HUDEP-2 (cell line): ENCODE data around the gene ADAM15.

ENCODE experiments used
- DNase-seq, 76 experiments: peaks; one replicate each; lab custom pipeline; 2025; ENCODE audit not compliant: unreplicated experiment in 76 of 76; lab: John Stamatoyannopoulos, UW

ADAM15 gene

DNA sequence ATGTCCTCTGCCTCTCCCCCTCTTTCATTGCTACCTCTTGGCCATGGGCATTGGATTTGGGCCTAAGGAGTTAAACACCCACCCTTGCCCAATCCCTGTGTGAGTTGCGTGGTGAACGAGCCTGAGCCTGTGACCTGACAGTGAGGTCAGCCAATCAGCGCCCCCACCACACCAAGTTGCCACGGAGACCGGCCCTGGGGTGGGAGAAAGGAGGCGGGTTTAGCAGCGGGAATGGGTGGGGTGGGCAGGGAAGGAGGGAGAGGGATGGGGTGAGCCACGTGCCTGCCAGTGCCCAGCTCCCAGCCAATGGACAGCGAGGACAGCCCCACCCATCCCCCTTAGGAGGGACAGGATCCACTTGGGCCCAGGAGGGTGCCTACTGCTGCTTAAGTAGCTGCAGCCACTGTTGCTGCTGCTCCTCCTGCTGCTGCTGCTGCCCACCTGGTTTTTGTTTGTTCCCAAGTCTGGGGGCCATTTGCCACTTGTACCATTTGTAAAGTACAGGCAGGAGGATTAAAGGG lies 39.0 kb upstream of the ADAM15 start:
- DNase-seq: peak in 73 of 76 experiments; percentile 54 to 97 (median 92)

DNA sequence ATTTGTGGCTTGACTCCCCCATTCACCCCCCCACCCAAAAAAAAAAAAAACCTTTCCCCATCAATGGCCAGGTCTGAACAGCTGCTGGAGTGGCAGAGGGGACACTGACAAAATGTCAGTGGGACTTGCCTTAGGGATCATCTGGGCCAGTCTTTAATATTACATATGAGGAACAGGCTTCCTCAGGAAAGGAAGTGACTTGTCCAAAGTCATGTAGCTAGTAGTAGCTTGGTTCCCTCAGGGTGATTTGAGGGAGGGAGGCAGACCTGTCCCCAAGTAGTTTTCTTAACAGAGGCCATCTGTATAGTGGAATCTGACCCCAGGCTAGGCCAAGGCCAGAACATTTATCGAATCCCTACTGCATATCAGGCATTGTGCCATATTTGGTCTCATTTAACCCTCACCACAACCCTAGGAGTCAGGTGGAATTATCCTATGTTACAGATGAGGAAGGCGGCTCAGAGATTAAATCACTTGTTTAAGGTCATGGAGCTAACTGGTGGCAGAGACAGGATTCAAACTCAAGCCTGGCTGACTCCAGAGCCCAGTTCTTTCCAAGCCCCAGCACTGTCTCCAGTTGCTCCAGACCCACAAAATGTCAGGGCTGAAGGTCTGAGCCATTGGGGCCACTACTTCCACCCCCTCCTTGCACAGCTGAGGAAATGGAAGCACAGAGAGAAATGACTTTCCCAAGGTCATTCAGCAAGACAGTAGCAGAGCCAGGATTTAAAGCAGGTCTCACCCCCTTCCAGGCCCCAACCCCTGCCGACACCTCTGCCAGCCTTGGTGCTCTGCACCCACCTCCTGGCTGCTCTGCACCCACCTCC lies 38.1 kb upstream of the ADAM15 start:
- peak in 15 of 76 experiments; percentile 3 to 45 (median 29) for DNase-seq

DNA sequence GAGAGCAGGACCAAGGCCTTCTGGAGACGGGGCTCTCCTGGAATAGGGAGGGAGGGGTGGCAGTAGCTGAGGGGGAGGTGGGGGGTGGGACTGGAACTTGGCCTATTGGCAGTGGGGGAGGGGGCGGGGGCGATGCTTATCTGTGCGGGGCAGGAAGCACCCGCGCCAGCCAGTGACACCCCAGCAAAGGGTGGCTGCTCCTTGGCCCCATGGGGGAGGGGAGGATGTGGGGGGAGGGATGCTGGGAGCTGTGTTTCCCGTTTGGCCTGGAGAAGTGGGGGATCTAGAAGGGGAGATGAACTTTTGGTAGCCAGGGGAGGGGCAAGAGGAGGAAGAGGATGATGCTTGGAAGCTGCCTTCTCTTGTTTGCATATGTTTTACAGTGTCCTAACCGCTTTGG lies 37.5 kb upstream of the ADAM15 start:
- DNase-seq: peak in 53 of 76 experiments; percentile 12 to 82 (median 57)

DNA sequence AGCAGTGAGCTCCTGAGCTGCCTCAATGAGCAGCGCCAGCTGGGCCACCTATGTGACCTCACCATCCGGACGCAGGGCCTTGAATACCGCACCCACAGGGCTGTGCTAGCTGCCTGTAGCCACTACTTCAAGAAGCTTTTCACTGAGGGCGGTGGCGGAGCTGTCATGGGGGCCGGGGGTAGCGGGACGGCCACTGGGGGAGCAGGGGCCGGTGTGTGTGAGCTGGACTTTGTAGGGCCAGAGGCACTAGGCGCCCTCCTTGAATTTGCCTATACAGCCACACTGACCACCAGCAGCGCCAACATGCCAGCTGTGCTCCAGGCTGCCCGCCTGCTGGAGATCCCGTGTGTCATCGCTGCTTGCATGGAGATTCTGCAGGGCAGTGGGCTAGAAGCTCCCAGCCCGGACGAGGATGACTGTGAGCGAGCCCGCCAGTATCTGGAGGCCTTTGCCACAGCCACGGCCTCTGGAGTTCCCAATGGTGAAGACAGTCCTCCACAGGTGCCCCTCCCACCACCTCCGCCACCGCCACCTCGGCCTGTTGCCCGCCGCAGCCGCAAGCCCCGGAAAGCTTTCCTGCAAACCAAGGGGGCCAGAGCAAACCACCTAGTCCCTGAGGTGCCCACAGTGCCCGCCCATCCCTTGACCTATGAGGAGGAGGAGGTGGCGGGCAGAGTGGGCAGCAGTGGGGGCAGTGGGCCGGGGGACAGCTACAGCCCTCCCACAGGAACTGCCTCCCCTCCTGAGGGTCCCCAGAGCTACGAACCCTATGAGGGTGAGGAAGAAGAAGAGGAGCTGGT lies 36.2 kb upstream of the ADAM15 start:
- DNase-seq: no peak

DNA sequence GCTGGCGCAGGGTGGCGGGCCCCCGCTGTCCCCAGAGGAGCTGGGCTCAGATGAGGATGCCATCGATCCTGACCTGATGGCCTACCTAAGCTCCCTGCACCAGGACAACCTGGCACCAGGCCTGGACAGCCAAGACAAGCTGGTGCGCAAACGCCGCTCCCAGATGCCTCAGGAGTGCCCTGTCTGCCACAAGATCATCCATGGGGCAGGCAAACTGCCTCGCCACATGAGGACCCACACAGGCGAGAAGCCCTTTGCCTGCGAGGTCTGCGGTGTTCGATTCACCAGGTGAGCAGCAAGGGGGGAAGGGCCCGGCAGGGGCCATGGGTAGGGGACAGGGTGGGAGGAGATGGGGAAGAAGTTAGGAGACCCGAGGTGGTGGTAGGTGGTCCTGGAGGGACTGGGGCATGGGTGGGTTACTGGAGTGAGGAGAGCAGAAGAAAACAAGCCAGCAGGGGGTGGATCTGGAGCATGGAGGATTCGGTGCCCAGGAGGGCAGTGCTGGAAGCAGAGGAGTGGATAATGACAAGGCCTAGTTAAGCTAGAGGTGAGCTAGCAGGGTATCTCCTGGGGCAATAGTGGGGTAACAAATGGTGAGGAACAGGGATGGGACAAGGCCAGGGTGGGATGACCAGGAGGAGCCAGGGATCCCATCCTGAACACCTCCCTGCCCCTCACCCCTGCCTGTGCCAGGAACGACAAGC lies 35.4 kb upstream of the ADAM15 start:
- no peak for DNase-seq

DNA sequence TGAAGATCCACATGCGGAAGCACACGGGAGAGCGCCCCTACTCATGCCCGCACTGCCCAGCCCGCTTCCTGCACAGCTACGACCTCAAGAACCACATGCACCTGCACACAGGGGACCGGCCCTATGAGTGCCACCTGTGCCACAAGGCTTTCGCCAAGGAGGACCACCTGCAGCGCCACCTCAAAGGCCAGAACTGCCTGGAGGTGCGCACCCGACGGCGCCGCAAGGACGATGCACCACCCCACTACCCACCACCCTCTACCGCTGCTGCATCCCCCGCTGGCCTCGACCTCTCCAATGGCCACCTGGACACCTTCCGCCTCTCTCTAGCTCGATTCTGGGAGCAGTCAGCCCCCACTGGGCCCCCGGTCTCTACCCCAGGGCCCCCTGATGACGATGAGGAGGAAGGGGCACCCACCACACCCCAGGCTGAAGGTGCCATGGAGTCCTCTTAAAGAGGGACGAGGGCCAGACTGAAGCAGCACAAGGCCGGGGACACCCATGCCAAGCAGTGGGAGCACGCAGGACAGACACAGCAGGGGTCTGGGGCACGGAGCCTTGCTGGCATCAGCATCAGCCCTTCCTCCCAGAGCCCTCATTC lies 34.8 kb upstream of the ADAM15 start:
- DNase-seq: no peak

DNA sequence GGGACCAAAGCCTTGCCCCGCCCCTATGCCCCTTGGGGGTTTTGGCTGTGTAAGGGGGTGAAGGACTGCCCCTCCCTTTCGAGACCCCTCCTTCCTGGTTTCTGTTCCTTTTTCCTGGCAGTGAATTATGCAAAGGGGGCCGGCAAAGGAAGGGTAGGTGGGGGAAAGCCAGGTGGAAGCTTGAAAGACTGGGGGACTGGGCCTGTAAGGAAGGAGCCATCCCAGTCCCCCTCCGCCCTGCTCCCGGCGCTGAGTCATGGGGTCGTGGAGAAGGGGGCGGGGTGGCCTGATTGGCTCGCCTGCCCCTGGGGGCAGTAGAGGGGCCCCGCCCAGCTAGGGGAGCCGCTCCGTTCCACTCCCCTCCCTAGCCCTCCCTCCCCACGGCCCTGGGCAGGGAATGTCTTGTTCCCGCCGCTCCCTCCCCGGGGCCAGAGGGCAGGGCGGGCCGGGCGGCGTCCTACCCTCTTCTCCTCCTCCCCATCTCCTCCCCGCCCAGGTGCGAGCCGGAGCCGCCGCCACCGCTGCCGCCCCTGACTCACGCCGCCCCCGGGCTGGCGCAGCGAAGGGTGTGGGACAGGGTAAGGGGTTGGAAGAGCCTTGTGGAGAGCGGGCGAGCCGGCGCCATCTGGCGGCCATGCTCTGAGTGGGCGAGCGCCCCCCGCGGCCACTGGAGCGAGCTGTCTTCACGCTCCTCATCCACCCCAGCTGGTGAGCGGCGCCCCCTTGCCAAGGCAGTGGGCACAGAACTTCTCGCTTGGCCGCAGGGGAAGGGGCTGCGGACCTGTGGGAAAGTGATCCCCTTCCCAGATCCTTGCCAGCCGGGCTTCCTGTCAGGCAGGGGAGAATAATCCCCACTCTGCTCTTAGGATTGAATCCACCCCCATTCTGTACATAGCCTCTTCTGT lies 33.8 kb upstream of the ADAM15 start:
- peak in 72 of 76 experiments; percentile 42 to 93 (median 82) for DNase-seq

DNA sequence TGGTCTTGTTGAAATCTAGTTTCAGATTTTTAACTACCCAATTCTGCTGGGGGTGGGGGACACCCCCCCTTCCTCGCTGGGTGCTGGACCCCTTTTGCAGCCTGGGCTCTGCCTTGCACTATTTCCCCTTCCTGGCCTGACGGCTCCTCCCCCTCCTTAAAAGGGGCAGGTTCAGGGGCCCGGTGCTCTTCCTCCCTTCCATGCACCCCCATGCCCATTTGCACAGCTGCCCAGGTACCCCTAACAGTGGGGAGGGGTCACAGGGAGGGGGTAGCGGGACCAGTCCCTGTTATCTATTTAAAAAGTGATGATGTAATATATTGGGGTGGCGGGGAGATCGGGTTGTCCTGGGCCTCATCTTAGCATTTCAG lies 33.2 kb upstream of the ADAM15 start:
- DNase-seq: no peak

DNA sequence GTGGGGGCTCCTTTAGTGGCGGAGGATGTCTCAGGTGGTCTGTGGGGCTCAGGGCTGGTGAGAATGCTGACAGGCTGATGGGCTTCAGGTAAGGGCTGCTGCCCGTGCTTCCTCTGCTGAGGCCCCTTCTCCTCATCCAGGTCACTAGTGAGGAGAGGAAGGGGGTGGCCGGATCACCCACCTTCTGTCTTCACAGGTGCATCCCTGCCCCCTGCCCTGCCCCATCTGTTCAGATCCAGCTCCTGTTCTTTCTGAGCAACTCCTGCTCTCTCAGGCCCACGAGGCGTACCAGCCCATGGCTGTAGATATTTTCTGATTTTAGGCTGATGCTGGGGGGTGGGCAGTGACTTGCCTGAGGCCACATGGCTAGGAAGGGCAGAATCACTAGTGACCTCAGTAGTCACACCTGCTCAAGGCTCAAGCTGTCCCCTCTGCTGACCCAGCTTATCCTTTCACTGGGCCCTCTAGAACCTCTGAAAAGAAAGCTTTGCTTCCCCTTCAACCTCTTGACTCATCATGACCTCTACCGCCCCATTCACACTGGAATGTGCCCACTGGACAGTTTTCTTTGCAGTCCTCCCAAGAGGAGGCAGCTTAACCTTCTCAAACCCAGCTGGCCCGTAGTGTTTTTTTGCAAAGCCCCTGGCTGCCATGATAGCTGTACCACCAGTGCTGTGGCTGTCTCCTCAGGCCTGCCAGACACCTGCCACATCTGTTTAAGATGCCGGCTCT lies 32.3 kb upstream of the ADAM15 start:
- DNase-seq: no peak

DNA sequence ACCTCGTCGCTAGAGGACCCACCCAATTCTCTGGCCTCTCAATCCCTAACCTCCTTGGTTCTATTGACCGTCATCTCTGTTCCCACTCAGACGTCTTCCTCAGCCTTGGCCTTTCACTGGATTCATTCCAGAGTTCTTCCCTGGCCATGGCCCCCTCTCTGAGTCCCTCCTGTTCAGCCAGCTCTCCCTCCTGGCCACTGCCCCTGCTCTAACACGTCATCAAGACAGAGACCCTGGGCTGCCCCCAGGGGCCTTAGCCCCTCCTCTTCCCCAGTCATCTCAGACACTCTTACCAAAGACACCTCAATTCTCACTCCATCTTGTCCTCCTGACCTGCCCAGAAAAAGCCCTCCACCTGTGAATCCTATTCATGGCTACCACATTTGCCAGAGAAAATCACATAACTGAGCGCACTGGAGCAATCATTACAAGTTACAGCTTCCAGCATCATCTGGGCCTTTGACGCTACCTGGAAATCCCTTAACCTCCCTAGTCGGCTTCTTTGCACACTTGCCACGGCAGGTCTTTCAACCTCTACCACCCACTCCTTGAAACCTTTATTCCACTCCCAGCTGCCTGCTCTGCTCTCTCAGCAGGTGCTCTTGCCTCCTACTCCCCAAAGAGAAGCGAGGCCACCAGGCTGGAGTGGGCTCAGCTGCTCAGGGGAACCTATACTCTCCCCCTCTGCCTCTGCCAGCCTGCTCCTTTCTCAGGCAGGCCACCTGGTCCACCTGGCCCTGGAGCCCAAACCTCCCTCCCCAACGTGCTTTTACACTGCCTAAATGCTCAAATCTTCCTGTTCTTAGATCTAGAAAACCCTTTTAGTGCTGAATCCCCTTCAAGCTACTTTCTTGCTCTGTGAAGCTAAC lies 31.5 kb upstream of the ADAM15 start:
- DNase-seq: no peak

DNA sequence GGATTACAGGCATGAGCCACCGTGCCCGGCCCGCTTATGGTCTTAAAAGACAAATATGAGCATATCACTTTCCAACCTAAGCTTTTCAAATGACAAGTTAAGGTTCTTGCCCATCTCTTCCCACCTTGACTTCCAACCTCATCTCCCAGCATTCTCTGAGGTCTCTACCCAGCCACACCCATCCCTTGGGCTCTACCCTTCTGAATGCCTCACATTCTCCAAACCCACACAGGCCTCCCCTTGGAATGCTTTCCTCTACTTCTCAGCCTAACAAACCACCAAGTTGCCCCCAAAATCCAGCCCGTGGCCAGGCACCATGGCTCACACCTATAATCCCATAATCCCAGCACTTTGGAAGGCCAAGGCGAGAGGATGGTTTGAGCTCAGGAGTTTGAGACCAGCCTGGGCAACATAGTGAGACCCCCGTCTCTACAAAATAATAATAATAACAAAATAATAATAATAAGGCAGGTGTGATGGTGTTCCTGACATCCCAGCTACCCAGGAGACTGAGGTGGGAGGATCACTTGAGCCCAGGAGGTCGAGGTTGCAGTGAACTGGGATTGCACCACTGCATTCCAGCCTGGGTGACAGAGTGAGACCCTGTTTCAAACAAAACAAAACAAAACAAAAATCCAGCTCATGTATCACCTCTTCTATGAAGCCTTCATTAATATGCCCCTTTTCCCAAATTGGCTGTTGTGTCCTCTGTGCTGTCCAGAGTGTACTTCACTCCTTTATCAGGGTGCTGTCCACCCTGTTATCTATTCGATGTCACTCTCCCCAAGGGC lies 28.8 kb upstream of the ADAM15 start:
- DNase-seq: no peak

DNA sequence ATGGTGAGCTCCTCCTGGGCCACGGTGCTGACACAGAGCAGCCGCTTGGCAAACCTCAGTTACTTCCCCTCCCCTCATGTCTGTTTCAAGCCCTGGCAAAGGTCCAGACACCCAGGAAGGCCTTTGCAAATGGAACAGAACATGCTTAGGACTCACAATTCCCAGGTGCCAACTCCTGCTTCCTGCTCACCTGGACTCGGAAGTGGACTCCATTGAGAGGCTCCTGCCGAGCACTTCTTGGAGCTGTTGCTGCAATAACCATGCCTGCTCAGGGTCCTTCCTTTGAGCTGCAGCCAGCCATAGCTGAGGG lies 28.2 kb upstream of the ADAM15 start:
- peak in 63 of 76 experiments; percentile 17 to 74 (median 43) for DNase-seq

DNA sequence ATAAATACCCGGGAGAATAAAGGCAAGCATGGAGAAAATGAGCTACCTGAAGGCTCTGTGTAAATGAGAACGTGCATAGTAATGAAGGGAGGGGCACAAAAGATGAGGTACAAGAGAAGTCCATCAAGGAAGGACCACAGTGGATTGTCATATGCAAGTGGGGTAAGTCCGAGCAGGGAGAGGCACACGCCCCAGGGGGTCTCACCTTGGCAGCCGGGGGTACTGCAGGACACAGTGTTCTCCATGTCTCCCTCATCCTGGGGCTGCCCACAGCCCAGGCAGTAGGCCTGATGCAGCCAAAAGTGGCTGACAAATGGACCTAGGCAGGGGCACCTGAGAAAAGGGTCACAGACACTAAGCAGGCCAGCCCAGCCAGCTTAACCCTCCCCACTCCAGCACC lies 27.5 kb upstream of the ADAM15 start:
- no peak for DNase-seq

DNA sequence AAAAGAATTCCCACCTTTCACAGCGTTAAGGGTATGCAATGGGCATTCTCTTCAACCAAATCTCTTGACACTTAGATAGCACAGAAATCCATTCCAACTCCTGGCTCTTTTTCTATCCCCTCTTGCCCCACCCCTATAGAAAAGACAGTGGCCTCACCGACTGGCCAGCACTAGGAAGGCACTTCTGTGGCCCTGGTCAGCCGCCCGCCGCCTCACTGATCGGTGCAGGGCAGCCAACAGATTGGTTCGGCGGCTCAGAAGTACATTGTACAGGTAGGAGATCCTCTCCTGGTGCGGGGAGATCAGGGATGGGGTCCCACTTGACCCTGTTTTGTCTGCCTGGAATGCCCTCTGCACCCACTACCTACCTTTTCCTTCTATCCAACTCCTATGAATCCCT lies 26.8 kb upstream of the ADAM15 start:
- no peak for DNase-seq

DNA sequence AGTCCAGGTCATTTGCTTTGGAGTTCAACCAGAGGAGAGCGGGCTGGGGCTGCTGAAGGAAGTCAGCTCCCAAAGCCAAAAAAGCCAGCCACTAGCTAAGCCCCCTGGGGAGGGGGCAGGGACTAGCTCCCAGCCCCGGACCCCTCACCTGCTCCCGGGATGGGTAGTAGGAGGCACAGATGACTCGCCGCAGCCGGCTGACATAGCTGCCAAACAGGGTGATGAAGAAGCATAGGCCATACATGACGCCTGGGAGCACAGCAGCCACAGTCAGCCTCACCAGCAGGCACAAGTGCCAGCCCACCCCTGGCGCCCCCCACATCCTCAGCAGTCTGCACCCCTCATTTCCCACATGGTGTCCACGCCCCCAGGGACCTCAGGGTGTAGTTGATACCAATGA lies 25.0 kb upstream of the ADAM15 start:
- no peak for DNase-seq

DNA sequence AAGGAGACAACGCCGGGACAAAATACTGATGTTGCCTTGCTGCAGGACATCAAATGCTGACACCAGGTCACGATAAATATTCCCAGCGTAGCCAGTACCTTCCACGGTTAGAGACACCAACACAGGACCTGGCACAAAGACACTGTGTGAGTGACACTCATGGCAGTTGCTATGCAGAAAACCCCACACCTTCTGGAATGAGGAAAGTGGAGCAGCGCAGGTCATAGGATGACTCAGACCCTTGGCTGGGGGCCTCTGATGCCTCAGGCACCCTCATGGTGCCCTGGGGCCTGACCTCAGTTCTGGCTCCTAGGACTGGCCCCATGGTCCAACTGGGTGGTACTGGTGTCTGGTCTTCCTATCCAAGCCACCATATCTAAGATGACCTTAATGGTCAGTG lies 24.5 kb upstream of the ADAM15 start:
- peak in 1 of 76 experiments; percentile 4 for DNase-seq

DNA sequence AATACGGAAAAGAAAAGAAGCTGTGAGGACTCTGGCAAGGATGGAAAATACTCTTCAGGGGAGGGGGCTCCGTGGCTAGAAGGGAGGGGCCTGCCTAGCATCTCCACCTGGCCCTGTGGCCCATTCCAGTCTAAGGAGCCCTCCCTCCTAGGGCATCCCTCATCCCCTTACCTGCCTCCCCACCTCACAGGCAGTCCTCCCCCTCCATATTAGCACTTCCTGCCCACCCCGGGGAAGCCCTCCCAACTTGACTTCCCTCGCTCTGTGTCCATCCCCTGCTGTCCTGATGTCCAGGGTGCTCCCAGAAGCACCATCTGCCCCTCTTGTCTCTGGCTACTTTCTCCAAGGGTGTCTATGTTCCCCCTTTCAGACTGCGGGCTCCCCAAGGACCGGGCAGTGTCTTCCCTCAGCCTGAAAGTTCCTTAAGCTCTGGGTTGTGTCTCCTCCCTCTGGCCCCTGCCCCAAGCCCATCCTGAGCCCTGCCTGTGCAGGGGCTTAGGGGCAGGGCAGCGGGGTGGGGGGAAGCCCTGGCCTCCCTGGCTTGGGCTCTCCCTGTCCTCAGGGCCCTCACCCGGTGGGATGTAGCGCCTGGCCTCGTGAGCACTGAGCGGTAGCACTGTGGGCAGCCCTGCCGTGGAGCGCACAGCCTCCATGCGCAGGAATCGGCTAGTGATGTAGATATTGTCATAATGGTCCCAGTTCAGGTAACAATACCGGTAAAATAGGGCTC lies 21.4 kb upstream of the ADAM15 start:
- DNase-seq: no peak
